Kidney tubule cell (primary cell): ENCODE measurements around the gene SCGN.

ENCODE experiments used
- DNase-seq: peaks from one replicate; pipeline ENCODE4 v3.0.0-alpha.2; 2018; ENCODE audit warnings: low spot score

The SCGN gene

GRCh38 chr6:25686856-25687255 lies 34.8 kb downstream of the SCGN start:
- DNase-seq: no peak

DNA sequence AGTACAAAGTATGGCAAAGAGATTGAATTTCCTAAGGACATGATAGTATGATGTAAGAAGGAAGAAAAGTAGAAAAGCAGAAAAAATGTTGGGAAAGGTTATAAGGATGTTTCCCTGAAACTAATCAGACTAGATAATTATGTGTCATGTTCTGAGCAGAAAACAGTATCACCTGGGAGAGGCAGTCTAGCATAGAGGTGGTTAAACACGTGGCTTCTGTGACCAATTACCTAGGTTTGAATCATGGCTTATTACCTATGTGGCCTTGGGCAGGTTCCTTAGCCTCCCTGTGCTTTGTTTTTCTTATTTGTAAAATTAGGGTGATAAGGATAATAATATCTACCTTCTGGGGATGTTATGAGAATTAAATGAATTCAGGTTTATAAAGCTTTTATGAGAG lies 38.0 kb downstream of the SCGN start:
- peak; percentile 39 for DNase-seq

- DNase-seq: no peak
These were observed 39.9 kb downstream of the SCGN start for GRCh38 chr6:25691894-25692293.

DNA sequence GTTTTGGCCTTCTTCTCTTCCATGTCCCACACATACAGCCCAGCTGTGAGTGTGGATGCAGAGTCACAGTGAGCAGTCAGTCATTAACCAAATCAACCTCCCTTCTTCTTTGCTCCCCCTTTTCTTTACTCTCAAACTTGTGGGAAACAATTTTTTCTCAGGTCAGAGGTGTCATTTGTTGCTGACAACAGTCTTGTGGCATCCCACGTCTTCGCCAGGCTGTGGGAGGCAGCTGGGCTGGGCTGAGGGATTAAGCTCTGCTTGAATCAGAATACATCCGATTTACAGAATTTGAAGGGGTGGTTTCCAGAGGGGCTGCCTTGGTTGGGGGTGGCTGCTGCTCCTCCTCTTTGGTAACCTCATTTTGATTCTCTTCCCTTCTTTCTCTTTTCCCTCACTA lies 40.5 kb downstream of the SCGN start:
- peak; percentile 64 for DNase-seq

GRCh38 chr6:25694366-25694765 lies 42.4 kb downstream of the SCGN start:
- DNase-seq: peak; percentile 20

DNA sequence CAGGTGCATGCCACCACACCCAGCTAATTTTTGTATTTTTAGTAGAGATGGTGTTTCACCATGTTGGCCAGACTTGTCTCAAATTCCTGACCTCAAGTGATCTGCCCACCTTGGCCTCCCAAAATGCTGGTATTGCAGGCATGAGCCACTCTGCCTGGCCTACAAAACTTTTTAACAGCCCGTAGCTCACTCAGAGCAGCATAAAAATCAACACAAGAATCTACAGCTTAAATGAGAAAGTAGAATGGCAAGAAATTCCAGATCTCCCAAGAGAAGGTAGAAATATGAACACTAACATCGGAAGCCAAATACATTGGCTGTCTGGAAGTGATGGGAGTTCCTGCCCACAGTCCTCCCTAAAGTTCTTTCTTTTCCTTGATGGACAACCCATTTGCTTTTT lies 43.7 kb downstream of the SCGN start:
- DNase-seq: no peak

DNA sequence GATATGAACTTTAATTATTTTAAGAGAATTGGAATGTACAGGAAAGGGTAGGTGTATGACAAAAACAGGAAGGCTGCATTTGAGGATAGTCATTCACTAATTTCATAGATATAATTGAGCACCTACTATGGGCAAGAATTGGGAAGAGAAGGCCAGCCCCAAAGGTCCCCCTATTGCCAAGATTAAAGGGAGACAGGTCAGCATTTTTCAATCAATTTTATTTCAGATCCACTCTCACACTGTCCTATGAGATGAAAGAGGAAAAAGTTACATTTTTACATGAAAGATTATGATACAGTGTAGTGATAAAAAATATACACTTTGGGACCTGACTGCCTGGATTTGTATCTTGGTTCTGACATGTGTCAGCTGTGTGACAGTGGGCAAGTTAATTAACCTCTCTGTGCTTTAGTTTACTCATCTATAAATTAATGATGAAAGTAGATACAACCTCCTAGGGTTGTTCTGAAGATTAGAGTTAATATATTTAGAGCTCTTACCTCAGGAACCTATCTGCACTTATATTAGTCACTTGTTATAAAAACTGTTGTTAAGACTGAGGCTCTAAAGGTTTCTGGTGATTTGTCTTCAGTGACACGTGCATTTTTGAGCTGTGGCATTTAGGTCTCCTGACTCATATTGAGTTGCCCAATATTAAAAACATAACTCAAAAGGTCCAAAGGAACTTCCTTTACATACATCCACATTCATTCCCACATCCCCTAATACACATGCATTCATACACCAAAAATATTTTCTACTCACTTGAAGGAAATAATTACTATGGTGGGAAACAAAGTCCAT lies 45.7 kb downstream of the SCGN start:
- peak; percentile 28 for DNase-seq

GRCh38 chr6:25698631-25699030 lies 46.6 kb downstream of the SCGN start:
- no peak for DNase-seq

DNA sequence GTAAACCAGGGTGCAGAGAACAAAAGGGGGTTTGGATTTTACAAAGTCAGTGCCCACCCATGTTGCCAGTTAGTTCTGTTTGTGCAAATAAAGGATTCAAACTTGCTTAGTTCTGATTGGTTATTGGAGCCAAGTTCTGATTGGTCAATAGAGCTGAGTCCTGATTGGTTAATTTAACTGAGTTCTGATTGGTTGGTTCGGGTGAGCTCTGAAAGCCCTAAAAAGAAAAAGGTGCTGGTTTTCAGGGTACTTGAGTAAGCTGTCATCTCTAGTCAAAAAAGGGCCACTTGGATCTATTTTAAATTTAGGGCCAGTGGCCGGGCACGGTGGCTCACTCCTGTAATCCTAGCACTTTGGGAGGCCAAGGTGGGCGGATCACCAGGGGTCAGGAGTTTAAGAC lies 47.6 kb downstream of the SCGN start:
- DNase-seq: no peak

GRCh38 chr6:25700761-25701160 lies 48.7 kb downstream of the SCGN start:
- no peak for DNase-seq

GRCh38 chr6:25701807-25702206 lies 49.8 kb downstream of the SCGN start:
- no peak for DNase-seq

- DNase-seq: no peak
These were observed 51.0 kb downstream of the SCGN start for GRCh38 chr6:25703005-25703404.

GRCh38 chr6:25704001-25704400 lies 52.0 kb downstream of the SCGN start:
- DNase-seq: no peak

- DNase-seq: peak; percentile 22
These were observed 54.4 kb downstream of the SCGN start for GRCh38 chr6:25706314-25707014.

- DNase-seq: no peak
These were observed 57.7 kb downstream of the SCGN start for GRCh38 chr6:25709761-25710160.

- DNase-seq: no peak
These were observed 58.3 kb downstream of the SCGN start for GRCh38 chr6:25710287-25710686.

DNA sequence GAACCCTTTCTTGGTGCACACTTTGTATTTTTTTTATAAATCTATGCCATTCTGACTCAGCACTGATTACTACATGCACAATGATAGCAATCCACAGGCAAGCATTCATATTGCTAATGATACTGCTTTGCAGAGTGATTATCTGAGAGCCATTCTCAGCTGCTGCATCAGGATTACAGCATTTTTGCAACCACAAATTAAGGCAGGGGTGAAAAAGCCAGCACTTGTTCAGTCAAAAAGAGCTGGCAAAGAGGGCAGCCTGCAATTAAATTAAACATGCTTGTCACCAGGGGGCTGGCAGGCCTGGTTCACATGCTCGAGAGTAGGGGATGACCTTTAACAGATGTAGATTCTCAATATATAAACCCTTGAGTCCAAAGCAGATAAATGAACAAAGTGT lies 61.8 kb downstream of the SCGN start:
- no peak for DNase-seq

- peak; percentile 16 for DNase-seq
These were observed 62.8 kb downstream of the SCGN start for GRCh38 chr6:25714765-25715164.

- peak; percentile 64 for DNase-seq
These were observed 63.8 kb downstream of the SCGN start for GRCh38 chr6:25715794-25716193.

GRCh38 chr6:25717866-25718740 lies 66.1 kb downstream of the SCGN start:
- peak; percentile 49 for DNase-seq

DNA sequence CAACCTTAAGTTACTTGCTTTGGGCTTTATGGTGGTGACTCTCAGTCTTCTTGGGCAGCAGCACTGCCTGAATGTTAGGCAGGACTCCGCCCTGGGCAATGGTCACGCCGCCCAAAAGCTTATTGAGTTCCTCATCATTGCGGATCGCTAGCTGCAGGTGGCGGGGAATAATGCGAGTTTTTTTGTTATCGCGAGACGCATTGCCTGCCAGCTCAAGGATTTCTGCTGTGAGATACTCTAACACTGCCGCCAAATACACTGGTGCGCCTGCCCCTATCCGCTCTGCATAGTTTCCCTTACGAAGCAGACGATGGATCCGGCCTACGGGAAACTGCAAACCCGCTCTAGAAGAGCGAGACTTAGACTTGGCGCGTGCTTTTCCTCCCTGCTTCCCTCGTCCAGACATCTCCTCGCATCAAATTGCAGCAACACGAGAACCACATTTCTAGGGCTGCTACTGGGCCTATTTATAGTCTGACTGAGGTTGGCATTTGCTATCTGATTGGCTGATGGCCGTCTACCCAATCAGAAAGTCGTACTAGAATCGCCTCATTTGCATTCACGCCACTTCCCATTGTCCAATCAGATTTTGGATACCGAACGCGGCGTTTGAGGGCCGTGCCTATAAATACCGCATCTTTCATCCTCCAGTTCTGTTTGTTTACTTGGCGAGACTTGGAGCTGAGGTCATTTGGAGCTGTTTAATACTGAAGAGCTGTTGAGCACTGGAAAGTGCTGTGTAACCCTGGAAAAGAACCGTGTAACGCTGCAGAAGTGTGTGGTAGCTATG lies 74.3 kb downstream of the SCGN start:
- DNase-seq: no peak

GRCh38 chr6:25727028-25727427 lies 75.0 kb downstream of the SCGN start:
- DNase-seq: no peak
